Activated naive CD8-positive, alpha-beta T cell treated with anti-CD3 and anti-CD28 coated beads for 36 hours (primary cell): ENCODE measurements around the gene UBE2H. TPM values are rescaled to one million over a fixed set of nuclear protein-coding genes. Genes with fewer than 3 reads are reported as not detected.

Experiments used
- DNase-seq: peaks from one replicate; pipeline ENCODE4 v3.0.0; 2021
- H3K27ac Mint-ChIP-seq: one replicate; pipeline ENCODE4 v1.8.0; 2022; ENCODE audit warnings: mild to moderate bottlenecking, moderate library complexity, mixed read lengths
- H3K27me3 Mint-ChIP-seq: one replicate; pipeline ENCODE4 v1.8.0; 2022; ENCODE audit warnings: mild to moderate bottlenecking, mixed read lengths
- H3K36me3 Mint-ChIP-seq: one replicate; pipeline ENCODE4 v1.8.0; 2021; ENCODE audit warnings: mild to moderate bottlenecking, mixed read lengths
- H3K4me1 Mint-ChIP-seq: one replicate; pipeline ENCODE4 v1.8.0; 2021; ENCODE audit warnings: mixed read lengths
- H3K4me3 Mint-ChIP-seq: one replicate; pipeline ENCODE4 v1.8.0; 2022; ENCODE audit warnings: mild to moderate bottlenecking, moderate library complexity, mixed read lengths
- H3K9me3 Mint-ChIP-seq: one replicate; pipeline ENCODE4 v1.8.0; 2022; ENCODE audit warnings: mixed read lengths
- total RNA-seq, 2 experiments: library from RNA; stranded (reverse); gene quantifications; one replicate each; pipeline ENCODE4 v1.2.3, GENCODE V29; 2021

The UBE2H gene
- total RNA-seq, 2 experiments from 2014 or later = 15.7 to 16.9 TPM

- no peak overlapping the region for H3K27ac Mint-ChIP-seq
- H3K9me3 Mint-ChIP-seq = no peaks in the 10 kb centered on the region
- peaks cover 62% of the 10 kb centered on the region for H3K4me1 Mint-ChIP-seq
- peaks cover 5% of the 10 kb centered on the region for H3K36me3 Mint-ChIP-seq
- no peak for DNase-seq
- no peaks in the 10 kb centered on the region for H3K27me3 Mint-ChIP-seq
- no peak overlapping the region for H3K4me3 Mint-ChIP-seq
These were observed 96.6 kb downstream of the UBE2H start for GRCh38 chr7:129855935-129856717.

DNA sequence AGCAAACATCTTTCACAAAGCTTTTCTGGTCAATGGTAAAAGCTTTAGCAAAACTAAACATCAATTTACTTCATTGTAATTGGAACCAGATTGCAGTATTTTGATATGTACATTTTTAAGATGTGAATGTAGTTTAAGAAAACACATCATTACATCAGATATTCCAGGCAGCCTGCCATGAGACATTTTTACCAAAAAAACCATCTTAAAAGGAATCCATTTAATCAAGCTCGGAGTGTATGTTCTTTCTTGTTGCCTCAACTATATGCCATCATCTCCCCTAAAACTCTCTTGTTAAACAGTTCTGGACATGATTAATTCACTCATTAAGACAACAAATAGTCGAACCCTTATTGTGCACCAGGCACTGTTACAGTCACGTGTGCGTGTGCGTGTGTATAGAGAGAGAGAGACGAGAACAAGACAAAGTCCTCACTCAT, 97.5 kb downstream of the UBE2H start:
- peaks cover 5% of the 10 kb centered on the region for H3K36me3 Mint-ChIP-seq
- DNase-seq = no peak
- H3K4me1 Mint-ChIP-seq = peaks cover 57% of the 10 kb centered on the region
- H3K9me3 Mint-ChIP-seq = no peaks in the 10 kb centered on the region
- no peak overlapping the region for H3K27ac Mint-ChIP-seq
- H3K27me3 Mint-ChIP-seq = no peaks in the 10 kb centered on the region
- no peak overlapping the region for H3K4me3 Mint-ChIP-seq

DNA sequence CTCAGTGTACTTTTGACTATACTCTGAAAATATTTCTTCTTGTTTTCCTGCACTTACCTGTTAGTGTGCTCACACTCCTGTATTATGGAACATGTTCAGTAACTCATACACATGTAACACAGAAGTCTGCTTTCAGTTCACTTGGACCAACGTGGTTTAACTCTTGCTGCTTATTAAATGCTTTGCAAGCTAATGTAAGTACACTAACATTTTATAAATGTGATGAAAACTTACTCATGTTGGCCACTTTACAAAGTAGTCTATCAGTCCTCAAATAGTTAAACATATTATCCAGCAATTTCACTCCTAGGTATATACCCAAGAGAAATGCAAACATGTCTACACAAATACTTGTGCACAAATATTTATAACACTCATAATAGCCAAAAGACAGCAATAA, 98.4 kb downstream of the UBE2H start:
- H3K9me3 Mint-ChIP-seq = no peaks in the 10 kb centered on the region
- H3K4me3 Mint-ChIP-seq = no peak overlapping the region
- no peaks in the 10 kb centered on the region for H3K27me3 Mint-ChIP-seq
- DNase-seq = no peak
- H3K4me1 Mint-ChIP-seq = peaks cover 48% of the 10 kb centered on the region
- H3K27ac Mint-ChIP-seq = no peak overlapping the region
- peaks cover 3% of the 10 kb centered on the region for H3K36me3 Mint-ChIP-seq

DNA sequence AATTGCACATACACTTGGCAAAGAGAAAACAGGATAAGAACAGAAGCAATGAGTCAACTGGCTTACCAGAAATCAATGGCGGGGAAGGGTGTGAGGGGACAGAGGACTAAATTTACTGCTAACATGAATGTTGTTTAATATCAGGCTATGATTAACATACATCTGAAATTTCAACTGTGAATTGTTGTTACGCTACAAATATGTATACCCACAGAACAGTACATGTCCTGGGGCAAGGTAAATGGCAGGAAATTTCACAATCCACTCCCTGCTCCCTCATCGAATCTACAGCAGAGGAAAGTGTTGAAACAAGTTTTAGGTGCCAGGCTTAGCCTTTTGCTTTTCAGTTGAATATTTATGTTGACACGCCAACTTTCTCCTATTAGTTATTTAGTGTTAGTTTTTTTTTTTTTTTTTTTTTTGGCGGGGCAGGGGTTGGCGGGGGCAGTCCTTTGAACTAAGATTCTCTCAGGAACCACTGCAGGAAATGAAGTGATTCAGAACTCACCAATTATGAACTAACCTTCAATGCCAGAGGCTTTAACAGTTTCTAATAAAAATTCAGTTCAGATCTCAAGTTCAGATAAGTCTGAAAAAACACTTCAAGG, 99.0 kb downstream of the UBE2H start:
- Mint-ChIP-seq H3K4me1 (peaks cover 42% of the 10 kb centered on the region), H3K36me3 (peaks cover 3% of the 10 kb centered on the region), H3K27me3 (no peaks in the 10 kb centered on the region), H3K9me3 (no peaks in the 10 kb centered on the region), H3K27ac (no peak overlapping the region), H3K4me3 (no peak overlapping the region)
- DNase-seq = no peak

- no peaks in the 10 kb centered on the region for H3K27me3 Mint-ChIP-seq
- H3K9me3 Mint-ChIP-seq = no peaks in the 10 kb centered on the region
- H3K4me3 Mint-ChIP-seq = no peak overlapping the region
- H3K4me1 Mint-ChIP-seq = peaks cover 39% of the 10 kb centered on the region
- H3K36me3 Mint-ChIP-seq = peaks cover 3% of the 10 kb centered on the region
- no peak for DNase-seq
- H3K27ac Mint-ChIP-seq = no peak overlapping the region
These were observed 101.0 kb downstream of the UBE2H start for GRCh38 chr7:129851809-129852208.

DNA sequence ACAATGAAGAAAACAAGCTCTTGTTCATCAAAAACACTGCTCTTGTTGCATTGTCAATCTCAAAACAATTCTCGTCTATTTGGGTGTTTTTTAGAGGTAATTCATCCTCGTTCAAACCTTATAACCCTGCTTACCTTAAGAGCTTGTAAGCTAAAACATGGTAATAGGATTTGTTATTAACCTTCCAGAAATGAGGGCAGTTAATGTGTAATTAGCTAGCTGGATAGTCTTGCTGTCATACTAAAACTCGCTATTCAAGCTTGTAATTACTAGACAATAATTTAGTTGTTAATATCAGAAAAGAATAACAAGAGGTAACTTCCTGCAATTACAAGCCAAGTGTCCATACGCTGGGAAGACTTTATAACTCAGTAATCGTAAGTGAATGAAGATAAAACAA, 101.6 kb downstream of the UBE2H start:
- Mint-ChIP-seq H3K4me1 (peaks cover 41% of the 10 kb centered on the region), H3K27ac (no peak overlapping the region), H3K36me3 (peaks cover 3% of the 10 kb centered on the region), H3K9me3 (no peaks in the 10 kb centered on the region), H3K27me3 (no peaks in the 10 kb centered on the region), H3K4me3 (no peak overlapping the region)
- DNase-seq = no peak

DNA sequence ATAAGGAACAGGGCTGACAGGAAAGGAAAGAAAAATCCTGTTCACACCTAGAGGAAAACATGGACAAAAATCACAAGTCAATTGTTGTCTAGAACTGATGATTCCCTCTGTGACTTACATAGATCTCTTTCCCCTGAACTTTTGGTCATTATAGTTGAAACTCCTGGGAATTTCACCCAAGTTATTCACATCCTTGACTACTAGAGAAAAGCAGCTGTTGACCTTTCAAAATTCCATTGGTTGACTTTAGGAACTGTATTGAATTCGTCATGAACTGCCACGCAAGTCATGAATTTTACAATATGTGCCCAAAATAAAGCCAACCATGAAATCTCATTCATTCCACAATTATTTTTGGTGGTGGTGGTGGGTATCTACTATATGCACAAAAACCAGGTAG, 104.3 kb downstream of the UBE2H start:
- Mint-ChIP-seq H3K4me3 (no peak overlapping the region), H3K9me3 (no peaks in the 10 kb centered on the region), H3K36me3 (peaks cover 1% of the 10 kb centered on the region), H3K4me1 (peaks cover 38% of the 10 kb centered on the region), H3K27me3 (no peaks in the 10 kb centered on the region), H3K27ac (no peak overlapping the region)
- no peak for DNase-seq

GRCh38 chr7:129845972-129846327, 106.8 kb downstream of the UBE2H start:
- peak overlapping the region; percentile 25 for H3K27ac Mint-ChIP-seq
- peaks cover 3% of the 10 kb centered on the region for H3K36me3 Mint-ChIP-seq
- no peaks in the 10 kb centered on the region for H3K27me3 Mint-ChIP-seq
- no peaks in the 10 kb centered on the region for H3K9me3 Mint-ChIP-seq
- peaks cover 46% of the 10 kb centered on the region for H3K4me1 Mint-ChIP-seq
- no peak overlapping the region for H3K4me3 Mint-ChIP-seq
- DNase-seq = no peak

DNA sequence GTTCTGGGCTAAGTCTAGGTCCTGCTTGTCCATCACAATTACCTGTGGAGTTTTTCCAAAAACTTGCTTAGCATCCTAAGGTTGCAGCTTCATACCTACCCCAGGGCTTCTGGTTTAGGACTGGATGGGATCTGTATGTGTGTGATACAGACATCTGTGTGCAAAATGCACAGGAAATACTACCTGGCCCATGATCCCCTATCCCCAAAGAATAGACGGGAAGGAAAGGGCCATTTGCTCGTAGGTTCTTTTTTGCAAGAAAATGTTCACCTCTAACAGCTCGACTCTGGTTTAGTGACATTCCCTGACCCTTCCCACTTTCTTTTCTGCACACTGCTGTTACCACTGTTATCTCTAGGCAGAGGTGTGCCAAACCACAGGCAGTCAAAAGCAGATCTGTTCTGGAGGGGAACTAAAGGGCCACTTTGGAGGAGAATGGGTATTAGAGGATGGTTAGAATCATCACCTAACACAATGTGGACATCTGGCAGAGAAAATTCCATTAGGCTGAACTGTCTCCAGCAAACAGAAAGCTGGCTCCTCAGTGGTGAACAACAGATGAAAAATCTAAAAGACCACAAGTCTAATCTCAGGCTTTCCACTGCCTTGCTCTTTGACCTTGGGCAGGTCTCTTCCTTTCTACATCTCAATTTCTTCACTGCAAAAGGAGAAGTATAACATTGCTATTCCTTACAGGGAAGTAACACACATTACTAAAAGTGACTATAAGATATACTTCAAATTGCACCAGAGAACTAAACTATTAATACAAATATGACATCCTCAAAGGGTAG, 107.4 kb downstream of the UBE2H start:
- Mint-ChIP-seq H3K27me3 (no peaks in the 10 kb centered on the region), H3K9me3 (no peaks in the 10 kb centered on the region), H3K4me1 (peaks cover 50% of the 10 kb centered on the region), H3K36me3 (peaks cover 3% of the 10 kb centered on the region), H3K27ac (peak overlapping the region; percentile 62), H3K4me3 (no peak overlapping the region)
- no peak for DNase-seq

- peak overlapping the region; percentile 2 for H3K27ac Mint-ChIP-seq
- DNase-seq = no peak
- no peaks in the 10 kb centered on the region for H3K9me3 Mint-ChIP-seq
- H3K4me3 Mint-ChIP-seq = peak overlapping the region; percentile 2
- H3K36me3 Mint-ChIP-seq = peaks cover 3% of the 10 kb centered on the region
- peaks cover 50% of the 10 kb centered on the region for H3K4me1 Mint-ChIP-seq
- no peaks in the 10 kb centered on the region for H3K27me3 Mint-ChIP-seq
These were observed 108.6 kb downstream of the UBE2H start for GRCh38 chr7:129843978-129844840.

DNA sequence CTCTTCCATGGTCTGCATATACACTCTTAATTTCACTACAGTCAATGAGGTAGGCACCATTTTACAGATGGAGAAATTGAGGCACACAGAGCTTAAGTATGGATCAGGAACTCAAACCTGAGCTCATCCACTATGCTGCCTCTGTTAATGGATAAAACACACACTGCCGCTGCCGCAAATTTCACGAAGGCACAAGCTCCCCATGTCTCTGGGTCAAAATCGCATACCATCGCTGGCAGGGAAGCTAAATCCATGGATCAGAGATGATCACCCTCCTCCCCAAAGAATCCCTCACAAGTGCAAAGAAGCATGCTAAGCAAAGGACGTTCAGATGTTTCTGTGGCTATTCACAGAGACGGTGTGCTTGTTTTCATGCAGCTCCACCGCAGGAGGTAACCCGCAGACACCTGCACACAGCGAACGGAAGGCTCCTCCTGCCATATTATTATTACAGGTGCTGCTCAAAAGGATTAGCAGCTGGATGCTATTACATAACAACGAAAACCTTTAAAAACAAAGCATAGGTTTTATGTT, 109.3 kb downstream of the UBE2H start:
- Mint-ChIP-seq H3K27ac (peak overlapping the region; percentile 11), H3K27me3 (no peaks in the 10 kb centered on the region), H3K4me3 (no peak overlapping the region), H3K9me3 (no peaks in the 10 kb centered on the region), H3K36me3 (peaks cover 5% of the 10 kb centered on the region), H3K4me1 (peaks cover 51% of the 10 kb centered on the region)
- no peak for DNase-seq

DNA sequence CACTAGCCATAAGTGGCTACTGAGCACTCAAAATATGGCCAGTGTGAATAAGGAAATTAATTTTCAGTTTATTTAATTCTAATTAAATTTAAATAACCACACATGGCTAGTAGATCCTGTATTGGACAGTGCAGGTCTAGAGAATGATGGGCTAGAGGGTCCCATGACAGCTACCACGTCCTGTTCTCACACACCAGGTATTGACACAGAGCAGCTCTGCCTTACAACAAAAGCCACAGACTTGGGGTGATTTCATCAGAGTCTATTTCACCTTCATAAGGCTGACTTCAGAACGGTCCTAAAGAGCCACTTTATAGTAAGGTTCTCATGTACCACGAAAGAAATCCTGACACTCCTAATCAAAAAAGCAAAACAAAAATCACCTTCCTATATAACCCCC, 111.3 kb downstream of the UBE2H start:
- peak overlapping the region; percentile 3 for H3K27ac Mint-ChIP-seq

GRCh38 chr7:129840757-129841156, 112.0 kb downstream of the UBE2H start:
- Mint-ChIP-seq H3K36me3 (peaks cover 5% of the 10 kb centered on the region), H3K4me3 (no peak overlapping the region), H3K4me1 (peaks cover 37% of the 10 kb centered on the region), H3K27ac (no peak overlapping the region), H3K27me3 (no peaks in the 10 kb centered on the region), H3K9me3 (no peaks in the 10 kb centered on the region)
- DNase-seq = no peak

More for the DNA sequence above, 111.3 kb downstream of the UBE2H start:
- Mint-ChIP-seq H3K4me1 (peaks cover 41% of the 10 kb centered on the region), H3K4me3 (no peak overlapping the region), H3K9me3 (no peaks in the 10 kb centered on the region), H3K36me3 (peaks cover 5% of the 10 kb centered on the region), H3K27me3 (no peaks in the 10 kb centered on the region)
- DNase-seq = no peak

DNA sequence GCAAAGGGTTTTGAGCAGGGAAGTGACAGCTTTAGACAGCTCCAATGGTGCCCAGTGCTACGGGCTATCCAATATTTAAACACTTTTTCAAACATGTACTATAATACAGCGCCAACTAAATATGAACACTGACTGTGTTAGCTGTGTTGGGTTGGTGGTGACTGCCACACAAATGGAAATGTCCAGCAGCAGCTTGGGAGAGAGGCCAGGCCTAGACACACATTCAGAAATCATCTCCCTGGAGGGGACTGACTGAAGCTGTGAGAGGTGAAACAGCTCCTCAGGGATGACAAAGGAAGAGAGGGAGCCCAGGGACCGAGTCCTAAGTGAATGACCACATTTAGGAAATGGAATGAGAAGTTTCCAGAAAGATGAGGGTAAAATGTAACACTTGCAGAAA, 115.8 kb downstream of the UBE2H start:
- DNase-seq = no peak
- no peak overlapping the region for H3K4me3 Mint-ChIP-seq
- no peaks in the 10 kb centered on the region for H3K27me3 Mint-ChIP-seq
- H3K9me3 Mint-ChIP-seq = no peaks in the 10 kb centered on the region
- peaks cover 14% of the 10 kb centered on the region for H3K4me1 Mint-ChIP-seq
- peaks cover 2% of the 10 kb centered on the region for H3K36me3 Mint-ChIP-seq
- no peak overlapping the region for H3K27ac Mint-ChIP-seq
